ENCODE data around the gene ALDH1L1.

Gene ALDH1L1

GRCh38 chr3:126153695-126154360 is 26.6 kb downstream of the ALDH1L1 start:
- DNase-seq = no peak

- DNase-seq = no peak
Measured at GRCh38 chr3:126152901-126153694, 27.3 kb downstream of the ALDH1L1 start.

GRCh38 chr3:126152458-126152857 is 27.9 kb downstream of the ALDH1L1 start:
- DNase-seq = no peak

GRCh38 chr3:126151562-126152302 is 28.7 kb downstream of the ALDH1L1 start:
- DNase-seq = no peak

GRCh38 chr3:126149960-126150515 is 30.3 kb downstream of the ALDH1L1 start:
- no peak for DNase-seq

- DNase-seq = no peak
Measured at GRCh38 chr3:126149256-126149902, 31.0 kb downstream of the ALDH1L1 start.

GRCh38 chr3:126147932-126148683 is 32.3 kb downstream of the ALDH1L1 start:
- DNase-seq = no peak

- no peak for DNase-seq
Measured at GRCh38 chr3:126147147-126147931, 33.0 kb downstream of the ALDH1L1 start.

- DNase-seq = no peak
Measured at GRCh38 chr3:126146525-126147146, 33.8 kb downstream of the ALDH1L1 start.

- no peak for DNase-seq
Measured at GRCh38 chr3:126146034-126146433, 34.4 kb downstream of the ALDH1L1 start.

- DNase-seq = no peak
Measured at GRCh38 chr3:126142652-126143051, 37.7 kb downstream of the ALDH1L1 start.

- DNase-seq = no peak
Measured at GRCh38 chr3:126137490-126138130, 42.8 kb downstream of the ALDH1L1 start.

GRCh38 chr3:126136428-126137220 is 43.8 kb downstream of the ALDH1L1 start:
- DNase-seq = no peak

GRCh38 chr3:126135406-126136076 is 44.8 kb downstream of the ALDH1L1 start:
- no peak for DNase-seq

- DNase-seq = no peak
Measured at GRCh38 chr3:126135071-126135405, 45.3 kb downstream of the ALDH1L1 start.

GRCh38 chr3:126134219-126134975 is 46.0 kb downstream of the ALDH1L1 start:
- no peak for DNase-seq

GRCh38 chr3:126133606-126134005 is 46.8 kb downstream of the ALDH1L1 start:
- DNase-seq = no peak

Measured in NCI-H1048 (cell line).